ENCODE measurements around the gene AP2B1.

GRCh38 chr17:35548978-35549377 lies 38.1 kb upstream of the AP2B1 start:
- TF ChIP-seq ZNF561 (tag by site-specific recombination; IDR thresholded peaks at IDR 0.05; ENCODE audit: borderline replicate concordance): no peak
- no peak for TF ChIP-seq PRDM1 (tag by site-specific recombination; IDR thresholded peaks at IDR 0.05)
- no peak for TF ChIP-seq ZNF76 (tag by site-specific recombination; IDR thresholded peaks at IDR 0.05; ENCODE audit: borderline replicate concordance, low read depth)
